ENCODE measurements around the gene CDC42EP2. TPM values are rescaled to one million over a fixed set of nuclear protein-coding genes. Genes with fewer than 3 reads are reported as not detected.

Gene CDC42EP2
- total RNA-seq, 1 donor from 2014 or later = 0.18 TPM

DNA sequence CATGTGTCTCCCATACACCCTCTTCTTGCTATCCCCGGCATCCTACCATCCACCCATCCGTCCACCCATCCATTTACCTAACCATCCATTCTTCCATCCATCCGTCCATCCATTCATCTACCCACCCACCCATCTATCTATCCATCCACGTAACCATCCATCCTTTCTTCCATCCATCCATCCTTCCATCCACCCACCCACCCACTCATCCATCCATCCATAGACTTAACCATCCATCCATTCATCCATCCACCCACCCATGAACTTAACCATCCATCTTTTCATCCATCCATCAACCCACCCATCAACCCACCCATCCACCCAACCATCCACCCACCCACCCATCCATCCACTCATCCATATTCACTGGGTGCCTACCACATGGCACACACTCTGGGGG is 10.6 kb upstream of the CDC42EP2 start:
- intact Hi-C loops (cut with micrococcal nuclease) = no loop called here
- Mint-ChIP-seq H3K4me1 (no peaks in the 10 kb centered on the region), H3K36me3 (ENCODE audit: low read depth) (peaks cover 9% of the 10 kb centered on the region), H3K27ac (no peak overlapping the region), H3K27me3 (no peaks in the 10 kb centered on the region), H3K9me3 (no peaks in the 10 kb centered on the region), H3K4me3 (no peak overlapping the region)
- CTCF ChIA-PET = no interaction called here
- DNase-seq (no peak), ATAC-seq (ENCODE audit: low read depth) (no peak)
- POLR2A ChIA-PET = interaction anchor here (0.6 kb wide), 1 partner anchor 474 kb away, joined by 11 read pairs; no protein-coding TSS in a partner anchor
- TF ChIP-seq, protein P1, sequence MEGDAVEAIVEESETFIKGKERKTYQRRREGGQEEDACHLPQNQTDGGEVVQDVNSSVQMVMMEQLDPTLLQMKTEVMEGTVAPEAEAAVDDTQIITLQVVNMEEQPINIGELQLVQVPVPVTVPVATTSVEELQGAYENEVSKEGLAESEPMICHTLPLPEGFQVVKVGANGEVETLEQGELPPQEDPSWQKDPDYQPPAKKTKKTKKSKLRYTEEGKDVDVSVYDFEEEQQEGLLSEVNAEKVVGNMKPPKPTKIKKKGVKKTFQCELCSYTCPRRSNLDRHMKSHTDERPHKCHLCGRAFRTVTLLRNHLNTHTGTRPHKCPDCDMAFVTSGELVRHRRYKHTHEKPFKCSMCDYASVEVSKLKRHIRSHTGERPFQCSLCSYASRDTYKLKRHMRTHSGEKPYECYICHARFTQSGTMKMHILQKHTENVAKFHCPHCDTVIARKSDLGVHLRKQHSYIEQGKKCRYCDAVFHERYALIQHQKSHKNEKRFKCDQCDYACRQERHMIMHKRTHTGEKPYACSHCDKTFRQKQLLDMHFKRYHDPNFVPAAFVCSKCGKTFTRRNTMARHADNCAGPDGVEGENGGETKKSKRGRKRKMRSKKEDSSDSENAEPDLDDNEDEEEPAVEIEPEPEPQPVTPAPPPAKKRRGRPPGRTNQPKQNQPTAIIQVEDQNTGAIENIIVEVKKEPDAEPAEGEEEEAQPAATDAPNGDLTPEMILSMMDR (IDR thresholded peaks at IDR 0.05) = no peak

DNA sequence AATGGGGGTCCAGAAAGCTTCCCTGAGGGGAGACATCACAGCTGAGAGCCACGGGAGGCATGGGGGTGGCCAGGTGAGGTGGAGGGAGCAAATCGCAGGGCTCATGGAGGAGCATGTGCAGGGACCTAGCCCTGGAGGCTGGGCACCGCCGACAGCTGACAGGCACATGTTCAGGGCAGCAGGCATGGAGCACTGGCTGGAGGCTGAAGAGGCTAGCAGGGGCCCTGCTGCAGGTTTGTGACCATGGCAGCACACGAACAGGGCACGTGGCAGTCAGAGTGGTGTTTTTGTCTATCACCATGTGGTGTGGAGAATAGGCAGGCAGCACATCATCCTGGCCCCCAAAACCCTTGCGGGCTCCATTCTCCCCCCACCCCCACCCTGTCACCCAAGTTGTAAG is 10.1 kb upstream of the CDC42EP2 start:
- H3K4me3 Mint-ChIP-seq = no peak overlapping the region
- TF ChIP-seq, protein P1 (IDR thresholded peaks at IDR 0.05) = no peak
- no peaks in the 10 kb centered on the region for H3K9me3 Mint-ChIP-seq
- H3K36me3 Mint-ChIP-seq (ENCODE audit: low read depth) = peaks cover 8% of the 10 kb centered on the region
- H3K27ac Mint-ChIP-seq = no peak overlapping the region
- ATAC-seq (ENCODE audit: low read depth) = no peak
- H3K27me3 Mint-ChIP-seq = no peaks in the 10 kb centered on the region
- POLR2A ChIA-PET = interaction anchor here (0.6 kb wide), 1 partner anchor 475 kb away, joined by 11 read pairs; no protein-coding TSS in a partner anchor
- CTCF ChIA-PET = no interaction called here
- H3K4me1 Mint-ChIP-seq = no peaks in the 10 kb centered on the region
- intact Hi-C loops (cut with micrococcal nuclease) = no loop called here
- DNase-seq = no peak

DNA sequence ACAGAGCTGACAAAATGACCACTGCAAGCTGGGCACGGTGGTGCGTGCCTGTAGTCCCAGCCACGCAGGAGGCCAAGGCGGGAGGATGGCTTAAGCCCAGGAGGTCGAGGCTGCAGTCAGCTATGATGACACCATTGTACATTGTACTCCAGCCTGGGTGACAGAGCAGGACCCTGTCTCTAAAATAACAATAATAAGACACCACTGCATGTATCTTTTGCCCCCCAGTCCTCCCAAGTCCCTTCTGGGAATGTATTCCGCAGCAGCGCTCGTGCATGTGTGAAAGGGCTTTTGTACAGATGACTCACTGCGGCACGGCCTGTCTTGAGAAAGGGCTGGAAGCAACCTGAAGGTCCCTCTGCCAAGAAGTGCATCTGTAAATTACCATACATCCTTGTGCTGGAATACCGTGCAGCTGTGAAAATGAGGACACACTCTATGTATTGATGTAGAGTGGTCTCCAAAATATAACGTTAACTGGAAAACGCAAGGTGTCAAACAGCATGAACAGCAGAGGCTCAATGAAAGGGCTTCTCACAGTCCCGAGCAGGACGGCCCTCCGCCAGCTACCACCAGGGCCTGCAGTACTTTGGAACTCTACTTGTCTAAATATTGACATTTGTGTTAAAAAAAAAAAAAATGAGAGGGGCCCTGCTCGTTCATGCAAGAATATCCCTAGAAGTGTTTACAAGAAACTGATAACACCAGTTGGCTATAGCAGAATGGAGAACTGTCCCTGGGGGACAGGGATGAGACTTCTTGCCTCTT is 9.0 kb upstream of the CDC42EP2 start:
- H3K36me3 Mint-ChIP-seq (ENCODE audit: low read depth) = peaks cover 2% of the 10 kb centered on the region
- CTCF ChIA-PET = interaction anchor here (1.3 kb wide), 1 partner anchor 11 kb away, joined by 3 read pairs; no protein-coding TSS in a partner anchor
- POLR2A ChIA-PET = no interaction called here
- H3K27ac Mint-ChIP-seq = no peak overlapping the region
- H3K4me1 Mint-ChIP-seq = no peaks in the 10 kb centered on the region
- intact Hi-C loops (cut with micrococcal nuclease) = no loop called here
- H3K4me3 Mint-ChIP-seq = no peak overlapping the region
- ATAC-seq (ENCODE audit: low read depth) = no peak
- no peaks in the 10 kb centered on the region for H3K9me3 Mint-ChIP-seq
- TF ChIP-seq, protein P1 (IDR thresholded peaks at IDR 0.05) = no peak
- no peaks in the 10 kb centered on the region for H3K27me3 Mint-ChIP-seq
- no peak for DNase-seq

DNA sequence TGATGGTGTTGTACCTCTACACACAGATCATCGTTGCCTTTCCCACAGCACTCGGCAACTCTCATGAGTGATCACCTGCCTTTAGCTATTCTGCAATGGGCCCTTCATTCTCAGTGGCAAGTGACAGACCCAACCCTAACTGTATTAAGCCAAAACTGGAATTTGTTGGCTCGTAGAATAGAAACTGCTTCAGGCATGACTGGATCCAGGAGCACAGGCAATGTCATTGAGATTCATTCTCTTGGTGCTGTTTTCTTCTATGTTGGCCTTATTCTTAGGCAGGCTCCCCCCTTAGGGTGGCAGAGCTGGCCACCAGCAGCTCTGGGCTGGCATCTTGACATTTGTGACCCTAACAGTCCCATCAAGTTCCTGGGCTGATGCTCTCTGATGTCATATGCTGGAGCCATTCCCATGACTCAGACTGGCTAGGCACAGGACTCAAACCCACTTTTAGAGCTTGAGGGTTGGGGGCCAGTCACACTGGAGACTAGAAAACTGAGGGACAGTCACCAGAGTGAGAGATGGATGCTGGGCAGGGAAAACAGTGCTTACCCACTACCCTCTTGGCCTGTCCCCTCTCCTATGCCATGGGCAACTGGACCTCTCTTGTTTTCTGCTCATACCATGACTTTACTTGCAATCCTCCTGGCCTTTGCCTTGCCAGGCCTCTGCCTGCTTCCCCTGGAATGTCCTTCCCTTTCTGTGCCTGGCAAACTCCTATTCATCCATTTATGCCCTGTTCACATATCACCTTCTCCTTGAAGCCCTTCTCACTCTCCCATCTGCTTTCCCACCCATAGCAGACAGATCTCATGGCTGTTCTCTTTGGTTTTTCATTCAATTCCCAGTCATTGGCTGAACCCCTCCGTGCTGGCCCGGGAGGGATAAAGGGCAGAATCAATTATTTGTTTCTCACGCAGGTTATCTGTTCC is 7.1 kb upstream of the CDC42EP2 start:
- POLR2A ChIA-PET = no interaction called here
- TF ChIP-seq, protein P1 (IDR thresholded peaks at IDR 0.05) = no peak
- H3K27me3 Mint-ChIP-seq = no peaks in the 10 kb centered on the region
- intact Hi-C loops (cut with micrococcal nuclease) = no loop called here
- no peaks in the 10 kb centered on the region for H3K9me3 Mint-ChIP-seq
- ATAC-seq (ENCODE audit: low read depth) (no peak), DNase-seq (no peak)
- no peak overlapping the region for H3K4me3 Mint-ChIP-seq
- no peak overlapping the region for H3K27ac Mint-ChIP-seq
- CTCF ChIA-PET = no interaction called here
- no peaks in the 10 kb centered on the region for H3K4me1 Mint-ChIP-seq
- peaks cover 2% of the 10 kb centered on the region for H3K36me3 Mint-ChIP-seq (ENCODE audit: low read depth)
